Peyer's patch (tissue), 4 donors: ENCODE results near the gene PACSIN2.

Source experiments
- POLR2A ChIP-seq, 2 donors: fragments of 450-650 bp; IDR thresholded peaks; one replicate each; pipeline ENCODE4 v1.5.1; 2017; ENCODE audit warnings: antibody characterized with exemption in 2 of 2, mild to moderate bottlenecking in 2 of 2, moderate library complexity in 2 of 2
- TF ChIP-seq, protein P1 (sequence below), 6 experiments: fragments of 450-650 bp in 4 of 6; fragments of 200-600 bp in 2 of 6; sonication (generic) in 1 of 6; IDR thresholded peaks; one replicate each; pipeline ENCODE4 v1.5.1; 2017 to 2019; ENCODE audit warnings: antibody characterized with exemption in 6 of 6, mild to moderate bottlenecking in 3 of 6, moderate library complexity in 1 of 6

- no peak for TF ChIP-seq POLR2A (IDR thresholded peaks at IDR 0.05)
- TF ChIP-seq, protein P1, sequence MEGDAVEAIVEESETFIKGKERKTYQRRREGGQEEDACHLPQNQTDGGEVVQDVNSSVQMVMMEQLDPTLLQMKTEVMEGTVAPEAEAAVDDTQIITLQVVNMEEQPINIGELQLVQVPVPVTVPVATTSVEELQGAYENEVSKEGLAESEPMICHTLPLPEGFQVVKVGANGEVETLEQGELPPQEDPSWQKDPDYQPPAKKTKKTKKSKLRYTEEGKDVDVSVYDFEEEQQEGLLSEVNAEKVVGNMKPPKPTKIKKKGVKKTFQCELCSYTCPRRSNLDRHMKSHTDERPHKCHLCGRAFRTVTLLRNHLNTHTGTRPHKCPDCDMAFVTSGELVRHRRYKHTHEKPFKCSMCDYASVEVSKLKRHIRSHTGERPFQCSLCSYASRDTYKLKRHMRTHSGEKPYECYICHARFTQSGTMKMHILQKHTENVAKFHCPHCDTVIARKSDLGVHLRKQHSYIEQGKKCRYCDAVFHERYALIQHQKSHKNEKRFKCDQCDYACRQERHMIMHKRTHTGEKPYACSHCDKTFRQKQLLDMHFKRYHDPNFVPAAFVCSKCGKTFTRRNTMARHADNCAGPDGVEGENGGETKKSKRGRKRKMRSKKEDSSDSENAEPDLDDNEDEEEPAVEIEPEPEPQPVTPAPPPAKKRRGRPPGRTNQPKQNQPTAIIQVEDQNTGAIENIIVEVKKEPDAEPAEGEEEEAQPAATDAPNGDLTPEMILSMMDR (IDR thresholded peaks at IDR 0.05): no peak
Measured at GRCh38 chr22:42949159-42949558, 65.8 kb downstream of the PACSIN2 start.
